ENCODE measurements around the gene COL5A1.

COL5A1 gene

DNA sequence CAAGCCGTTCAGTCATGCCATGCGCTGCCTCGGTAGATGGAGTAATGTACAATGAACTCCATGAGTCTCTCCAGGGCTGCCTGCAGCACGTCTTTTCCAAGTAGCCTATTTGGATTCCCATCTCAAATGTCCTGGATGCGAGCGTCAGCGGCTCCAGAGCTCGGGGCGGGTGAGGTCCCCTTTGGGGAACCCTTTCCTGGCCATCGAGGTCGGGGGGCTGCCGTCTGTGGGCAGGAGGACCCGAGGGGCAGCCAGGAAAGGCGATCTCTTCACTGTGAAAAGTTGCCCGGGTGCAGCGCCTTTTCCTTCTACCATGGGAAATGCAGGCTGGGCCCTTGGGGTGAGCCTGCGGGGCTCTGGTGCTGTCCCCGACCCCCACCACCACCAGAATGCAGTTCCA is 202.1 kb downstream of the COL5A1 start:
- no peak overlapping the region for H3K27ac Mint-ChIP-seq
- peaks cover 21% of the 10 kb centered on the region for H3K36me3 Mint-ChIP-seq (ENCODE audit: low read depth)
- no peaks in the 10 kb centered on the region for H3K9me3 Mint-ChIP-seq
- no peaks in the 10 kb centered on the region for H3K27me3 Mint-ChIP-seq (ENCODE audit: low read depth)
- TF ChIP-seq, protein P1, sequence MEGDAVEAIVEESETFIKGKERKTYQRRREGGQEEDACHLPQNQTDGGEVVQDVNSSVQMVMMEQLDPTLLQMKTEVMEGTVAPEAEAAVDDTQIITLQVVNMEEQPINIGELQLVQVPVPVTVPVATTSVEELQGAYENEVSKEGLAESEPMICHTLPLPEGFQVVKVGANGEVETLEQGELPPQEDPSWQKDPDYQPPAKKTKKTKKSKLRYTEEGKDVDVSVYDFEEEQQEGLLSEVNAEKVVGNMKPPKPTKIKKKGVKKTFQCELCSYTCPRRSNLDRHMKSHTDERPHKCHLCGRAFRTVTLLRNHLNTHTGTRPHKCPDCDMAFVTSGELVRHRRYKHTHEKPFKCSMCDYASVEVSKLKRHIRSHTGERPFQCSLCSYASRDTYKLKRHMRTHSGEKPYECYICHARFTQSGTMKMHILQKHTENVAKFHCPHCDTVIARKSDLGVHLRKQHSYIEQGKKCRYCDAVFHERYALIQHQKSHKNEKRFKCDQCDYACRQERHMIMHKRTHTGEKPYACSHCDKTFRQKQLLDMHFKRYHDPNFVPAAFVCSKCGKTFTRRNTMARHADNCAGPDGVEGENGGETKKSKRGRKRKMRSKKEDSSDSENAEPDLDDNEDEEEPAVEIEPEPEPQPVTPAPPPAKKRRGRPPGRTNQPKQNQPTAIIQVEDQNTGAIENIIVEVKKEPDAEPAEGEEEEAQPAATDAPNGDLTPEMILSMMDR (IDR thresholded peaks at IDR 0.05; ENCODE audit: unreplicated experiment in 3 of 3) = no peak
- no peak overlapping the region for H3K4me3 Mint-ChIP-seq
- no peaks in the 10 kb centered on the region for H3K4me1 Mint-ChIP-seq

DNA sequence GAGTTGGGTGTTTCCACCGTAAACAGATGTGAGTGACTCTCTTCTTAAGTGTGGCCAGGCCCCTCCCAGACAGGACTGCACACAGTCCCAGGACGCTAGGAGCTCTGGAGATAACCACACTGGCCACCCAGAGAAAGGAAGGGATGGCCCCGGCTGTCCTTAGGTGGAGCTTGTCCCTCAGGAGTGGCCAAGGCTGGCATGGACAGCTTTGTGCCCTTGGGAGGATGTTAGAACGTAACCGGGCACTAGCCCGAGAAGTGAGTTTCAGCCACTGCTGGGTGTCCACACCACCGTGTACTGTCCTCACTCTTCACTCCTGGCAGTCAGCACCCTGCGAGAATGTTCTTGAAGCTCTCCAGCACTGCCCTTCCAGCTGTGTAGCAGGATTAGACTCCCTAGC is 203.2 kb downstream of the COL5A1 start:
- Mint-ChIP-seq H3K27me3 (ENCODE audit: low read depth) (no peaks in the 10 kb centered on the region), H3K27ac (no peak overlapping the region), H3K4me3 (no peak overlapping the region), H3K4me1 (no peaks in the 10 kb centered on the region), H3K9me3 (no peaks in the 10 kb centered on the region), H3K36me3 (ENCODE audit: low read depth) (peaks cover 21% of the 10 kb centered on the region)
- TF ChIP-seq, protein P1 (IDR thresholded peaks at IDR 0.05; ENCODE audit: unreplicated experiment in 3 of 3) = no peak

DNA sequence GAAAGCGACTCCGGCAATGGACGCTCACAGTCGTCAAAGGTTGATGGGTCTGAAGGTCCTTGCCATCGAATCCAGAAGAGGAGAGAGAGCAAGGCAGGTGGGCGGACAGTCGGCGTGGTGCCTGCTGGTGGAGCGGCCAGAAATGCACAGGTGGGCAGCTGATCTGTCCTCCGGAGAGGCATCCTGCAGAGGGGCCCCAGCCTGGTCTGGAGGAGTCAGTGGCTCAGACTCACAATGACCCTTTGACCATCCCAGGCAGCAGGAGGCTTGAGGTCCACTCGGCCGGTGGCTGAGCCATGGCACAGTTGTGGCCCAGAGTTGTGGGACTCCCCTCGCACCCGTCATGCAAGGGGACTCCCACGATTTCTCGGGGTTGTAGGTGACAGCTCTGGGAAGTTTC is 204.6 kb downstream of the COL5A1 start:
- no peak overlapping the region for H3K4me3 Mint-ChIP-seq
- H3K36me3 Mint-ChIP-seq (ENCODE audit: low read depth) = peaks cover 21% of the 10 kb centered on the region
- H3K27me3 Mint-ChIP-seq (ENCODE audit: low read depth) = no peaks in the 10 kb centered on the region
- TF ChIP-seq, protein P1 (IDR thresholded peaks at IDR 0.05; ENCODE audit: unreplicated experiment in 3 of 3) = no peak
- H3K9me3 Mint-ChIP-seq = no peaks in the 10 kb centered on the region
- no peaks in the 10 kb centered on the region for H3K4me1 Mint-ChIP-seq
- no peak overlapping the region for H3K27ac Mint-ChIP-seq

DNA sequence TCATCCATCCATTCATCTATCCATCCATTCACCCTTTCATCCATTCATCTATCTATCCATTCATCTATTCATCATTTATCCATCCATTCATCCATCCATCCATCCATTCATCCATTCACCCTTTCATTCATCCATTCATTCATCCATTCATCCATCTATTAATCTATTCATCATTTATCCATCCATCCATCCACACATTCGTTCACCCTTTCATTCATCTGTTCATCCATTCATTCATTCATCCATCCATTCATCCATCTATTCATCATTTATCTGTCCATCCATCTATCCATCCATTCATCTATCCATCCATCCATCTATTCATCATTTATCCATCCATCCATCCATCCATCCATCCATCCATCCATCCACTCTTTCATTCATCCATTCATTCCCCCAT is 205.1 kb downstream of the COL5A1 start:
- TF ChIP-seq, protein P1 (IDR thresholded peaks at IDR 0.05; ENCODE audit: unreplicated experiment in 3 of 3) = no peak
- Mint-ChIP-seq H3K36me3 (ENCODE audit: low read depth) (peaks cover 21% of the 10 kb centered on the region), H3K9me3 (no peaks in the 10 kb centered on the region), H3K27me3 (ENCODE audit: low read depth) (no peaks in the 10 kb centered on the region), H3K27ac (no peak overlapping the region), H3K4me1 (no peaks in the 10 kb centered on the region), H3K4me3 (no peak overlapping the region)

DNA sequence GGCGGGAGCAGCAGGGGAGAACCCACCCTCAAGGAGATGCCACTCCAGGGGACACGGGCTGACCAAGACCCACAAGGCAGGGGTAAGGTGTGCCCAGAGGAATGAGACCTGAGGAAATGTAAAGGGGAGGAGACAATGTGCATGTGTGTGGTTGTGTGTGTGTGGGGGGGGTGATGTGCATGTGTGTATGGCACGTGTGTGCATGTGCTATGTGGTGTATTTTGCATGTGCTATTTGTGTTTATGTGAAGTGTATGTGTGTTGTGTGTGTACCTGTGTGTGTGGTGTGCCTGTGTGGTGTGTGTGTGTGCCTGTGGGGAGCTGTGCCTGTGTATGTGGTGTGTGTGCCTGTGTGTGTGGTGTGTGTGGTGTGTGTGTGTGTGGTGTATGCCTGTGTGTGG is 205.5 kb downstream of the COL5A1 start:
- TF ChIP-seq, protein P1 (IDR thresholded peaks at IDR 0.05; ENCODE audit: unreplicated experiment in 3 of 3) = no peak
- Mint-ChIP-seq H3K4me3 (no peak overlapping the region), H3K9me3 (no peaks in the 10 kb centered on the region), H3K4me1 (no peaks in the 10 kb centered on the region), H3K27ac (no peak overlapping the region), H3K27me3 (ENCODE audit: low read depth) (no peaks in the 10 kb centered on the region), H3K36me3 (ENCODE audit: low read depth) (peaks cover 21% of the 10 kb centered on the region)

DNA sequence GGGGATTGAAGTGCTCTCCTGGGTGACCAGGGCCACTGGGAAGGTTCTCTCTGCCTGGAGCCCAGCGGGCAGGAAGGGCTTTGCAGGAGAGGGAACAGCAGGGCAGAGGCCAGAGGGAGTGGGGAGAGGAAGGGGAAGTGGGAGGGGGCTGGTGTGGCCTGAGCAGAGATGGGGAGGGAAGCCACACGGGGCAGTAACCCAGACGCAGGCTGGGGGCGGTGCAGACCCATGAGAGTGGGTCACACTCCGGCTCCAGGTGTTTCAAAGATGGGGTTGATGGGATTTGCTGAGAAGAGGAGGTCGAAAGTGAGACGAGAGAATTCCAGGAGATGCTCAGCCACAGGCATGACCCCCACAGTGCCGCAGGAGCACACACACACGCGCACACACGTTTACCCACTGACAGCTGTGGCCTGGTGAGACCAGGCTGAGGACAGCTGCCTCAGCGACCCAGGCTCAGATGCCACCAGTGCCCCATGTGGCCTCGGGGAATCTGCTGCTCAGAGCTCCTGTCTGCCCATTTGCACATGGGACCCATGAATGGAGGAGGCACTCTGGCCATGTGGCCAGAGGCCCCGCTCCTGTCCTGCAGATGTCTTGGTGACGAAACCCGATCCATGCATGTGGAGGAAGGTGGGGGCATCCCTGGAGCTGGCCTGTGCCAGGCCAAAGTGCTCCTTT is 206.3 kb downstream of the COL5A1 start:
- Mint-ChIP-seq H3K36me3 (ENCODE audit: low read depth) (peaks cover 17% of the 10 kb centered on the region), H3K27ac (no peak overlapping the region), H3K27me3 (ENCODE audit: low read depth) (no peaks in the 10 kb centered on the region), H3K4me1 (no peaks in the 10 kb centered on the region), H3K4me3 (no peak overlapping the region), H3K9me3 (no peaks in the 10 kb centered on the region)
- TF ChIP-seq, protein P1 (IDR thresholded peaks at IDR 0.05; ENCODE audit: unreplicated experiment in 3 of 3) = no peak

Measured in nephron (organoid).